ENCODE results near the gene IL20RB. TPM values are rescaled to one million over a fixed set of nuclear protein-coding genes. Genes with fewer than 3 reads are reported as not detected.
"Not testable (repeated sequence)": the region's sequence is repeated elsewhere in the genome, so short reads cannot be mapped to it uniquely, and the experiment has no call there.

The IL20RB gene
- polyA plus RNA-seq, 6 donors from 2014 or later: 0.31 TPM; not detected in 5

- ATAC-seq (ENCODE audit: low read depth in 2 of 2) (no peak), DNase-seq (no peak)
- no peaks in the 10 kb centered on the region for H3K27me3 Mint-ChIP-seq
- no peak overlapping the region for H3K27ac Mint-ChIP-seq
- H3K4me3 Mint-ChIP-seq: peak overlapping the region in 2 of 8 donors; percentile 1 to 39
- H3K36me3 Mint-ChIP-seq: peaks cover 13 to 24% of the 10 kb centered on the region in 2 donors
- no peaks in the 10 kb centered on the region for H3K9me3 Mint-ChIP-seq
- peaks cover 21 to 44% (median 37%) of the 10 kb centered on the region in 3 donors for H3K4me1 Mint-ChIP-seq
Observed at GRCh38 chr3:136949708-136950107, 8.1 kb upstream of the IL20RB start.

- Mint-ChIP-seq H3K9me3 (no peaks in the 10 kb centered on the region), H3K4me3 (peak overlapping the region in 2 of 8 donors; percentile 9 to 39), H3K27ac (peak overlapping the region in 3 of 6 donors; percentile 15 to 66 (median 29)), H3K36me3 (peaks cover 8 to 20% of the 10 kb centered on the region in 2 donors), H3K4me1 (peaks cover 27 to 53% (median 37%) of the 10 kb centered on the region in 3 donors), H3K27me3 (no peaks in the 10 kb centered on the region)
- DNase-seq: no peak
- ATAC-seq (ENCODE audit: low read depth in 2 of 2): peak in 1 of 2 donors; percentile 28
Observed at GRCh38 chr3:136950623-136951022, 7.2 kb upstream of the IL20RB start.

GRCh38 chr3:136952292-136952691, 5.5 kb upstream of the IL20RB start:
- Mint-ChIP-seq H3K36me3 (peaks cover 0 to 10% of the 10 kb centered on the region in 2 donors), H3K27me3 (no peaks in the 10 kb centered on the region), H3K4me1 (peaks cover 28 to 48% (median 31%) of the 10 kb centered on the region in 3 donors), H3K4me3 (no peak overlapping the region), H3K9me3 (no peaks in the 10 kb centered on the region), H3K27ac (no peak overlapping the region)
- ATAC-seq (ENCODE audit: low read depth in 2 of 2) (no peak), DNase-seq (no peak)

GRCh38 chr3:136954251-136954650, 3.5 kb upstream of the IL20RB start:
- Mint-ChIP-seq H3K27me3 (no peaks in the 10 kb centered on the region), H3K27ac (peak overlapping the region in 2 of 6 donors; percentile 16 to 40), H3K4me1 (peaks cover 14 to 37% (median 19%) of the 10 kb centered on the region in 3 donors), H3K4me3 (no peak overlapping the region), H3K36me3 (no peaks in the 10 kb centered on the region), H3K9me3 (no peaks in the 10 kb centered on the region)
- DNase-seq: no peak
- no peak for ATAC-seq (ENCODE audit: low read depth in 2 of 2)

- peak overlapping the region in 1 of 8 donors; percentile 10 for H3K4me3 Mint-ChIP-seq
- ATAC-seq (ENCODE audit: low read depth in 2 of 2) (no peak), DNase-seq (no peak)
- no peaks in the 10 kb centered on the region for H3K36me3 Mint-ChIP-seq
- H3K27ac Mint-ChIP-seq: peak overlapping the region in 2 of 6 donors; percentile 8 to 12
- H3K4me1 Mint-ChIP-seq: peaks cover 12 to 34% (median 19%) of the 10 kb centered on the region in 3 donors
- H3K27me3 Mint-ChIP-seq: no peaks in the 10 kb centered on the region
- no peaks in the 10 kb centered on the region for H3K9me3 Mint-ChIP-seq
Observed at GRCh38 chr3:136954980-136955780, 2.6 kb upstream of the IL20RB start.

GRCh38 chr3:136955813-136956212, 2.0 kb upstream of the IL20RB start:
- no peaks in the 10 kb centered on the region for H3K36me3 Mint-ChIP-seq
- H3K27ac Mint-ChIP-seq: no peak overlapping the region
- no peak for ATAC-seq (ENCODE audit: low read depth in 2 of 2)
- DNase-seq: no peak
- peaks cover 7 to 28% (median 15%) of the 10 kb centered on the region in 3 donors for H3K4me1 Mint-ChIP-seq
- H3K4me3 Mint-ChIP-seq: peak overlapping the region in 1 of 8 donors; percentile 10
- H3K9me3 Mint-ChIP-seq: no peaks in the 10 kb centered on the region
- no peaks in the 10 kb centered on the region for H3K27me3 Mint-ChIP-seq

GRCh38 chr3:136956971-136957370, 812 bp upstream of the IL20RB start:
- H3K27ac Mint-ChIP-seq: no peak overlapping the region
- no peak overlapping the region for H3K4me3 Mint-ChIP-seq
- no peaks in the 10 kb centered on the region for H3K27me3 Mint-ChIP-seq
- H3K9me3 Mint-ChIP-seq: no peaks in the 10 kb centered on the region
- H3K36me3 Mint-ChIP-seq: no peaks in the 10 kb centered on the region
- no peak for ATAC-seq (ENCODE audit: low read depth in 2 of 2)
- peaks cover 7 to 18% (median 15%) of the 10 kb centered on the region in 3 donors for H3K4me1 Mint-ChIP-seq
- DNase-seq: no peak

GRCh38 chr3:136958939-136959338, 1.2 kb downstream of the IL20RB start:
- Mint-ChIP-seq H3K4me1 (peaks cover 0 to 12% (median 11%) of the 10 kb centered on the region in 3 donors), H3K27ac (peak overlapping the region in 2 of 6 donors; percentile 7 to 66), H3K9me3 (no peaks in the 10 kb centered on the region), H3K27me3 (no peaks in the 10 kb centered on the region), H3K4me3 (no peak overlapping the region), H3K36me3 (no peaks in the 10 kb centered on the region)
- DNase-seq (no peak), ATAC-seq (ENCODE audit: low read depth in 2 of 2) (no peak)

- Mint-ChIP-seq H3K4me1 (peaks cover 0 to 11% (median 11%) of the 10 kb centered on the region in 3 donors), H3K27me3 (no peaks in the 10 kb centered on the region), H3K9me3 (no peaks in the 10 kb centered on the region), H3K4me3 (no peak overlapping the region), H3K36me3 (no peaks in the 10 kb centered on the region), H3K27ac (peak overlapping the region in 1 of 6 donors; percentile 66)
- DNase-seq: no peak
- ATAC-seq (ENCODE audit: low read depth in 2 of 2): no peak
Observed at GRCh38 chr3:136959599-136959998, 1.8 kb downstream of the IL20RB start.

GRCh38 chr3:136960838-136961836, 3.4 kb downstream of the IL20RB start:
- H3K27me3 Mint-ChIP-seq: no peaks in the 10 kb centered on the region
- H3K27ac Mint-ChIP-seq: peak overlapping the region in 1 of 6 donors; percentile 75
- no peak for ATAC-seq (ENCODE audit: low read depth in 2 of 2)

GRCh38 chr3:136962927-136963326, 5.1 kb downstream of the IL20RB start:
- Mint-ChIP-seq H3K27me3 (no peaks in the 10 kb centered on the region), H3K4me1 (no peaks in the 10 kb centered on the region), H3K9me3 (no peaks in the 10 kb centered on the region), H3K27ac (peak overlapping the region in 1 of 6 donors; percentile 11), H3K4me3 (no peak overlapping the region), H3K36me3 (no peaks in the 10 kb centered on the region)
- ATAC-seq (ENCODE audit: low read depth in 2 of 2): no peak
- no peak for DNase-seq

More at GRCh38 chr3:136960838-136961836, 3.4 kb downstream of the IL20RB start:
- no peaks in the 10 kb centered on the region for H3K36me3 Mint-ChIP-seq
- H3K9me3 Mint-ChIP-seq: no peaks in the 10 kb centered on the region
- no peaks in the 10 kb centered on the region for H3K4me1 Mint-ChIP-seq
- no peak overlapping the region for H3K4me3 Mint-ChIP-seq
- no peak for DNase-seq

- peaks cover 5 to 28% (median 11%) of the 10 kb centered on the region in 7 donors for H3K9me3 Mint-ChIP-seq
- not testable (repeated sequence) for H3K4me3 Mint-ChIP-seq
Observed at GRCh38 chr3:136969539-136969938, 11.8 kb downstream of the IL20RB start.

GRCh38 chr3:136973352-136973751, 15.6 kb downstream of the IL20RB start:
- no peak for ATAC-seq (ENCODE audit: low read depth in 2 of 2)
- H3K4me3 Mint-ChIP-seq: no peak overlapping the region

More at GRCh38 chr3:136969539-136969938, 11.8 kb downstream of the IL20RB start:
- not testable (repeated sequence) for H3K36me3 Mint-ChIP-seq; DNase-seq; H3K27ac Mint-ChIP-seq; ATAC-seq (ENCODE audit: low read depth in 2 of 2); H3K4me1 Mint-ChIP-seq; H3K27me3 Mint-ChIP-seq

More at GRCh38 chr3:136973352-136973751, 15.6 kb downstream of the IL20RB start:
- DNase-seq: no peak
- no peak overlapping the region for H3K27ac Mint-ChIP-seq
- peaks cover 9 to 39% (median 18%) of the 10 kb centered on the region in 7 donors for H3K9me3 Mint-ChIP-seq
- H3K4me1 Mint-ChIP-seq: no peaks in the 10 kb centered on the region
- H3K27me3 Mint-ChIP-seq: no peaks in the 10 kb centered on the region
- H3K36me3 Mint-ChIP-seq: peaks cover 4 to 8% of the 10 kb centered on the region in 2 donors

Measured in naive B cell (primary cell).